ENCODE data around the gene FNDC5.
"Not testable (repeated sequence)": the region's sequence is repeated elsewhere in the genome, so short reads cannot be mapped to it uniquely, and the experiment has no call there.

FNDC5 gene

DNA sequence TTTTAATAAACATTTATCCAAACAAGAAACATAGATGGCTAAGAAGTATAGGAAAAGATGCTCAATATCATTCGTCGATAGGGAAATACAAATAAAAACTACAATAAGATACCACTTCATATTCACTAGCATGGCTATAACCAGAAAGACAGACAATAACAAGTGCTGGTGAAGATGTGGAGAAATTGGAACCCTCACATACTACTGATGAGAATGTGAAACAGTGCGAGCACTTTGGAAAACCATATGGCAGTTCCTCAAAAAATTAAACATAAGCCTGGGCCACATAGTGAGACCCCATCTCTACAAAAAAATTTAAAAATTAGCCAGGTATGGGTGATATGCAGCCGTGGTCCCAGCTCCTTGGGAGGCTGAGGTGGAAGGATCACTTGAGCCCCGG is 39.6 kb upstream of the FNDC5 start:
- CTCF ChIA-PET: interaction anchor here (1.1 to 1.3 kb wide), 3 partner anchors 17 to 145 kb away, joined by 3 to 4 read pairs (median 3); no protein-coding TSS in a partner anchor
- POLR2A ChIA-PET: no interaction called here
- TF ChIP-seq CTCF (IDR thresholded peaks at IDR 0.05; ENCODE audit: insufficient read depth, low read length, missing control alignments): no peak

DNA sequence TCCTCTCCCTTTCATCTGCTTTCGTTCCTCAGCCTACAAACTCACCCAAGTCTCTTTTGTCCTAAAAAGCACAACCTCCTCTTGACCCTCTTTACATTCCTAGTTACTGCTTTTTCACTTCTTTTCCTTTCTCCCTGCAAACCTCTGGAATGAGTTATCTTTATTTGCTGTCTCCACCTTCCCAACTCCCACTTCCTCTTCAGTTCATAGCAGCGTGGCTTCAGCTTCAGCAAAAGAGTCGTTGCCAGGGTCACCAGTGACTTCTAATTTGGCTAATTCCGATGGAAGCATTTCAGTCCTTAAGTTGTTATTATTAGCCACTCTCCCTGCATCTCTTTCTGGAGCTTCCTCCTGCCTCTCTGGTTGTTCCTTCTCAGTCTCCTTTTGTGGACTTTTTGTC is 36.7 kb upstream of the FNDC5 start:
- no peak for DNase-seq (ENCODE audit: low read depth, low spot score)
- POLR2A ChIA-PET: no interaction called here
- CTCF ChIA-PET: interaction anchor here (0.9 to 1.6 kb wide), 9 partner anchors 9 to 185 kb away, joined by 3 to 7 read pairs (median 3); no protein-coding TSS in a partner anchor
- TF ChIP-seq CTCF (IDR thresholded peaks at IDR 0.05; ENCODE audit: insufficient read depth, low read length, missing control alignments): no peak
- no peak overlapping the region for H3K4me3 ChIP-seq (ENCODE audit: low read depth, low read length)

More for the DNA sequence above, 39.6 kb upstream of the FNDC5 start:
- no peak for DNase-seq (ENCODE audit: low read depth, low spot score)
- H3K4me3 ChIP-seq (ENCODE audit: low read depth, low read length): no peak overlapping the region

DNA sequence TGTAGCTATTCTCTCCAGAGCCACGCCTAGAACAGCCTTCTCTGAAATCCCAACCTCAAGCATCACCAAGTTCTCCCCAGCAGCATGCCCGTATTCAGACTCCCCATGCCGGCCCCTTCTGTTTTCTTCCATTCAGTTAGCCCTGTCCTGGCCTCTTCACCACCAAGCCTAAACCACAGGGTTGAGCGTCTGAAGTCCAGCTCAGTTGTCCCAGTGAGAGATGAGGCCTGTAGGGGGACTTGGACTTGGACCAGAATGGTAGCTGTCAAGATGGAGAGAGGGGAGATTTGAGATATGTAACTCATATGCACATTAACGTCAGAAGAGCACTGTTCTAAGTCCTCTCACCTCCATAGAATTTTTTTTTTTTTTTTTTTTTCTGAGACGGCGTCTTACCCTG is 35.9 kb upstream of the FNDC5 start:
- DNase-seq (ENCODE audit: low read depth, low spot score): no peak
- ChIA-PET POLR2A (no interaction called here), CTCF (interaction anchor here (0.6 to 1.6 kb wide), 3 partner anchors 17 to 186 kb away, joined by 3 to 5 read pairs (median 5); no protein-coding TSS in a partner anchor)
- no peak for TF ChIP-seq CTCF (IDR thresholded peaks at IDR 0.05; ENCODE audit: insufficient read depth, low read length, missing control alignments)
- no peak overlapping the region for H3K4me3 ChIP-seq (ENCODE audit: low read depth, low read length)

- CTCF ChIA-PET; DNase-seq (ENCODE audit: low read depth, low spot score); POLR2A ChIA-PET; H3K4me3 ChIP-seq (ENCODE audit: low read depth, low read length): not testable (repeated sequence)
These were observed 34.9 kb upstream of the FNDC5 start for GRCh38 chr1:32905588-32905987.

GRCh38 chr1:32904797-32905196 is 34.1 kb upstream of the FNDC5 start:
- ChIA-PET CTCF (interaction anchor here (1.1 to 1.6 kb wide), 3 partner anchors 11 to 15 kb away, joined by 3 to 7 read pairs (median 4); no protein-coding TSS in a partner anchor), POLR2A (no interaction called here)
- no peak overlapping the region for H3K4me3 ChIP-seq (ENCODE audit: low read depth, low read length)
- no peak for DNase-seq (ENCODE audit: low read depth, low spot score)
- TF ChIP-seq CTCF (IDR thresholded peaks at IDR 0.05; ENCODE audit: insufficient read depth, low read length, missing control alignments): no peak

GRCh38 chr1:32903991-32904785 is 33.5 kb upstream of the FNDC5 start:
- ChIA-PET POLR2A (no interaction called here), CTCF (interaction anchor here (1.1 to 1.6 kb wide), 3 partner anchors 10 to 15 kb away, joined by 3 to 7 read pairs (median 4); no protein-coding TSS in a partner anchor)
- no peak for TF ChIP-seq CTCF (IDR thresholded peaks at IDR 0.05; ENCODE audit: insufficient read depth, low read length, missing control alignments)
- no peak for DNase-seq (ENCODE audit: low read depth, low spot score)
- H3K4me3 ChIP-seq (ENCODE audit: low read depth, low read length): no peak overlapping the region
